HepG2 (cell line): ENCODE data around the gene HOTAIR. TPM values are rescaled to one million over a fixed set of nuclear protein-coding genes. Genes with fewer than 3 reads are reported as not detected.

Source experiments
- DPF2 ChIP-seq: sonication (generic); formaldehyde crosslinking; IDR thresholded peaks from 2 replicates; pipeline ENCODE4 v1.4.0; 2020; ENCODE audit warnings: mild to moderate bottlenecking, low read depth, missing genetic modification reagents, borderline replicate concordance
- DR1 ChIP-seq: sonication (generic); formaldehyde crosslinking; IDR thresholded peaks from 2 replicates; pipeline ENCODE4 v1.8.0; 2021; ENCODE audit warnings: mild to moderate bottlenecking, missing genetic modification reagents, inconsistent platforms
- polyA plus RNA-seq, 8 experiments: library from polyadenylated mRNA; depleted of rRNA in 3 of 8; stranded (reverse) in 7 of 8; unstranded in 1 of 8; fragments of >200 nt; fragmentation: Illumina TruSeq in 4 of 8; extraction: Trizol in 4 of 8; gene quantifications; 2 replicates each; pipeline versions ENCODE4 v1.2.1 to v1.2.3, GENCODE V29; 2011 to 2016; ENCODE audit warnings: low read depth in 4 of 8, missing spikeins in 1 of 8, mixed read lengths in 1 of 8; ENCODE audit not compliant: insufficient read depth in 1 of 8
- total RNA-seq, 5 experiments: library from RNA; depleted of rRNA; stranded (reverse); fragments of >200 nt; fragmentation: Illumina TruSeq; extraction: Trizol; gene quantifications; 2 replicates each; pipeline ENCODE4 v1.2.3, GENCODE V29; 2016; ENCODE audit warnings: low read depth in 1 of 5
- TF ChIP-seq, protein P1 (sequence below): sonication (generic); formaldehyde crosslinking; IDR thresholded peaks from 2 replicates; pipeline ENCODE4 v1.5.0; 2020; ENCODE audit warnings: mild to moderate bottlenecking, missing genetic modification reagents, borderline replicate concordance

Gene HOTAIR
- total and polyA plus RNA-seq, 2 of the 13 experiments (the other 11 are each of a cell fraction or from before 2014, with no cell fraction given), result not detected

DNA sequence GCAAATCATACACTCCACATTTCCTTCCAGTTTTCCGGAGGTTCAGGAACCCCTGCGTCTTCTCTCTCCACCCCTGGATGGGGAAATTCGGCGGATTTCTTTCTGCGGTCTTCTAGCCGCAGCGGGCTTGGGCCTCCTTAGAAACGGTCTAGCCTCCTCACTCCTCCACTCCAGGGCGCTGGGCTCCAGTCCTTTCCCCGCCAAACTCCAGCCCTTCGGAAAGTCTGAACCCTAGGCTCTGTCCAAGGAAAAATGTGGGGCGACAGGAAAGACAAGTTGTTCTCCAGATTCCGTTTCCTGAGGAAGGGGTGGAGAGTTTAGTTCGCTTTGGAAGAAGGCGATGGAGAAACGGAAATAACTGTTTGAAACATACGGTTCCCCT is 8.8 kb upstream of the HOTAIR start (continued):
- TF ChIP-seq, protein P1, sequence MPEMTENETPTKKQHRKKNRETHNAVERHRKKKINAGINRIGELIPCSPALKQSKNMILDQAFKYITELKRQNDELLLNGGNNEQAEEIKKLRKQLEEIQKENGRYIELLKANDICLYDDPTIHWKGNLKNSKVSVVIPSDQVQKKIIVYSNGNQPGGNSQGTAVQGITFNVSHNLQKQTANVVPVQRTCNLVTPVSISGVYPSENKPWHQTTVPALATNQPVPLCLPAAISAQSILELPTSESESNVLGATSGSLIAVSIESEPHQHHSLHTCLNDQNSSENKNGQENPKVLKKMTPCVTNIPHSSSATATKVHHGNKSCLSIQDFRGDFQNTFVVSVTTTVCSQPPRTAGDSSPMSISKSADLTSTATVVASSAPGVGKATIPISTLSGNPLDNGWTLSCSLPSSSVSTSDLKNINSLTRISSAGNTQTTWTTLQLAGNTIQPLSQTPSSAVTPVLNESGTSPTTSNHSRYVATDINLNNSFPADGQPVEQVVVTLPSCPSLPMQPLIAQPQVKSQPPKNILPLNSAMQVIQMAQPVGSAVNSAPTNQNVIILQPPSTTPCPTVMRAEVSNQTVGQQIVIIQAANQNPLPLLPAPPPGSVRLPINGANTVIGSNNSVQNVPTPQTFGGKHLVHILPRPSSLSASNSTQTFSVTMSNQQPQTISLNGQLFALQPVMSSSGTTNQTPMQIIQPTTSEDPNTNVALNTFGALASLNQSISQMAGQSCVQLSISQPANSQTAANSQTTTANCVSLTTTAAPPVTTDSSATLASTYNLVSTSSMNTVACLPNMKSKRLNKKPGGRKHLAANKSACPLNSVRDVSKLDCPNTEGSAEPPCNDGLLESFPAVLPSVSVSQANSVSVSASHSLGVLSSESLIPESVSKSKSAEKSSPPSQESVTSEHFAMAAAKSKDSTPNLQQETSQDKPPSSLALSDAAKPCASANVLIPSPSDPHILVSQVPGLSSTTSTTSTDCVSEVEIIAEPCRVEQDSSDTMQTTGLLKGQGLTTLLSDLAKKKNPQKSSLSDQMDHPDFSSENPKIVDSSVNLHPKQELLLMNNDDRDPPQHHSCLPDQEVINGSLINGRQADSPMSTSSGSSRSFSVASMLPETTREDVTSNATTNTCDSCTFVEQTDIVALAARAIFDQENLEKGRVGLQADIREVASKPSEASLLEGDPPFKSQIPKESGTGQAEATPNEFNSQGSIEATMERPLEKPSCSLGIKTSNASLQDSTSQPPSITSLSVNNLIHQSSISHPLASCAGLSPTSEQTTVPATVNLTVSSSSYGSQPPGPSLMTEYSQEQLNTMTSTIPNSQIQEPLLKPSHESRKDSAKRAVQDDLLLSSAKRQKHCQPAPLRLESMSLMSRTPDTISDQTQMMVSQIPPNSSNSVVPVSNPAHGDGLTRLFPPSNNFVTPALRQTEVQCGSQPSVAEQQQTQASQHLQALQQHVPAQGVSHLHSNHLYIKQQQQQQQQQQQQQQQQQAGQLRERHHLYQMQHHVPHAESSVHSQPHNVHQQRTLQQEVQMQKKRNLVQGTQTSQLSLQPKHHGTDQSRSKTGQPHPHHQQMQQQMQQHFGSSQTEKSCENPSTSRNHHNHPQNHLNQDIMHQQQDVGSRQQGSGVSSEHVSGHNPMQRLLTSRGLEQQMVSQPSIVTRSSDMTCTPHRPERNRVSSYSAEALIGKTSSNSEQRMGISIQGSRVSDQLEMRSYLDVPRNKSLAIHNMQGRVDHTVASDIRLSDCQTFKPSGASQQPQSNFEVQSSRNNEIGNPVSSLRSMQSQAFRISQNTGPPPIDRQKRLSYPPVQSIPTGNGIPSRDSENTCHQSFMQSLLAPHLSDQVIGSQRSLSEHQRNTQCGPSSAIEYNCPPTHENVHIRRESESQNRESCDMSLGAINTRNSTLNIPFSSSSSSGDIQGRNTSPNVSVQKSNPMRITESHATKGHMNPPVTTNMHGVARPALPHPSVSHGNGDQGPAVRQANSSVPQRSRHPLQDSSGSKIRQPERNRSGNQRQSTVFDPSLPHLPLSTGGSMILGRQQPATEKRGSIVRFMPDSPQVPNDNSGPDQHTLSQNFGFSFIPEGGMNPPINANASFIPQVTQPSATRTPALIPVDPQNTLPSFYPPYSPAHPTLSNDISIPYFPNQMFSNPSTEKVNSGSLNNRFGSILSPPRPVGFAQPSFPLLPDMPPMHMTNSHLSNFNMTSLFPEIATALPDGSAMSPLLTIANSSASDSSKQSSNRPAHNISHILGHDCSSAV, result no peak
- TF ChIP-seq DR1 (CRISPR knock-in tag) (no peak), DPF2 (CRISPR knock-in tag) (no peak)
